Endothelial cell of umbilical vein (primary cell): ENCODE results near the gene NME7. TPM values are rescaled to one million over a fixed set of nuclear protein-coding genes. Genes with fewer than 3 reads are reported as not detected.

Source experiments
- BruUV-seq: library from RNA; stranded (reverse); fragments of 400-500 nt; replicated peaks from 2 replicates; lab custom pipeline; 2021; lab: Mats Ljungman, UMichigan
- CTCF ChIA-PET: fragments of 300-600, 350-600 bp; sonication (Branson Sonifier 250); formaldehyde crosslinking; loops from one replicate; lab custom pipeline; 2021; ENCODE audit warnings: antibody characterized with exemption, inconsistent platforms; lab: Charles Lee
- POLR2A ChIA-PET: fragments of 300-600, 350-600 bp; sonication (Branson Sonifier 250); formaldehyde crosslinking; loops from one replicate; lab custom pipeline; 2021; ENCODE audit warnings: antibody characterized with exemption, inconsistent platforms; lab: Charles Lee
- DNase-seq: peaks from one replicate; pipeline ENCODE4 v3.0.0-alpha.2; 2011; ENCODE audit warnings: low read depth, low spot score
- FAIRE-seq: peaks from 2 replicates; lab custom pipeline; 2011; peaks lifted over from hg19 to GRCh38; lab: Jason Lieb, UNC
- H2AFZ ChIP-seq: 2 replicates; pipeline ENCODE4 v1.6.0; 2012; ENCODE audit warnings: low read depth, low read length, control low read depth, inconsistent platforms
- H3K27ac ChIP-seq: 2 replicates; pipeline ENCODE4 v1.5.1; 2011; ENCODE audit warnings: low read depth, mild to moderate bottlenecking, control low read depth, low read length, moderate library complexity; ENCODE audit not compliant: insufficient read depth
- H3K27me3 ChIP-seq, 2 experiments: 2 replicates each; pipeline versions ENCODE4 v1.6.0 to v1.6.1; 2011; ENCODE audit warnings: low read length in 2 of 2, mixed read lengths in 1 of 2; ENCODE audit not compliant: control insufficient read depth in 2 of 2, insufficient read depth in 2 of 2
- H3K36me3 ChIP-seq, 2 experiments: 2 replicates in 1 of 2; 3 replicates in 1 of 2; pipeline ENCODE4 v1.5.1; 2011; ENCODE audit warnings: low read length in 2 of 2, mild to moderate bottlenecking in 1 of 2, moderate library complexity in 1 of 2; ENCODE audit not compliant: control insufficient read depth in 2 of 2, insufficient read depth in 2 of 2; ENCODE audit errors: extremely low read depth in 1 of 2
- H3K4me1 ChIP-seq: 3 replicates; pipeline ENCODE4 v1.5.1; 2011; ENCODE audit warnings: mild to moderate bottlenecking, low read length; ENCODE audit not compliant: control insufficient read depth, insufficient read depth; ENCODE audit errors: extremely low read depth
- H3K4me2 ChIP-seq: 2 replicates; pipeline ENCODE4 v1.6.1; 2011; ENCODE audit warnings: low read length, control low read depth, mixed read lengths; ENCODE audit not compliant: insufficient read depth
- H3K4me3 ChIP-seq, 3 experiments: fragments of 200-600 bp in 1 of 3; sonication (generic), shearing (Covaris generic) in 1 of 3; replicated peaks in 1 of 3; 2 replicates each; pipeline ENCODE4 v1.5.1; 2011 to 2016; ENCODE audit warnings: control low read depth in 3 of 3, low read length in 3 of 3, mild to moderate bottlenecking in 2 of 3, inconsistent platforms in 1 of 3, low read depth in 1 of 3, moderate library complexity in 1 of 3; ENCODE audit not compliant: insufficient read depth in 1 of 3
- H3K79me2 ChIP-seq: 2 replicates; pipeline ENCODE4 v1.6.0; 2012; ENCODE audit warnings: low read length, inconsistent platforms; ENCODE audit not compliant: control insufficient read depth, insufficient read depth
- H3K9ac ChIP-seq: replicated peaks from 2 replicates; pipeline ENCODE3; 2011; ENCODE audit warnings: low read length, control low read depth; ENCODE audit not compliant: insufficient read depth; ENCODE audit errors: extremely low read depth
- H3K9me1 ChIP-seq: replicated peaks from 3 replicates; pipeline ENCODE4 v1.6.0; 2011; ENCODE audit warnings: mild to moderate bottlenecking, low read length; ENCODE audit not compliant: control insufficient read depth, insufficient read depth; ENCODE audit errors: extremely low read depth
- H3K9me3 ChIP-seq: replicated peaks from 2 replicates; pipeline ENCODE4 v1.5.1; 2012; ENCODE audit warnings: low read length, inconsistent platforms; ENCODE audit not compliant: control insufficient read depth, insufficient read depth
- H4K20me1 ChIP-seq: replicated peaks from 2 replicates; pipeline ENCODE3; 2011; ENCODE audit warnings: mild to moderate bottlenecking, low read length; ENCODE audit not compliant: control insufficient read depth, insufficient read depth; ENCODE audit errors: extremely low read depth
- CTCF ChIP-seq, 2 donors: IDR thresholded peaks; 1 replicate in 1 of 2; 2 replicates in 1 of 2; pipeline ENCODE4 v1.5.1; 2011; ENCODE audit warnings: low read length in 2 of 2, mild to moderate bottlenecking in 2 of 2, moderate library complexity in 2 of 2, control low read depth in 1 of 2, inconsistent platforms in 1 of 2, low read depth in 1 of 2; ENCODE audit not compliant: insufficient read depth in 1 of 2; ENCODE audit errors: extremely low read depth in 1 of 2
- EZH2 ChIP-seq: IDR thresholded peaks from 2 replicates; pipeline ENCODE4 v1.6.1; 2012; ENCODE audit warnings: borderline replicate concordance, low read depth, mild to moderate bottlenecking, moderate library complexity, low read length, inconsistent platforms; ENCODE audit not compliant: severe bottlenecking
- FOS ChIP-seq: IDR thresholded peaks from 2 replicates; pipeline ENCODE4 v1.6.1; 2011; ENCODE audit warnings: mild to moderate bottlenecking, low read length, moderate library complexity, borderline replicate concordance; ENCODE audit not compliant: insufficient read depth
- GATA2 ChIP-seq: IDR thresholded peaks from 2 replicates; pipeline ENCODE4 v1.7.0; 2011; ENCODE audit warnings: low read depth, mild to moderate bottlenecking, moderate library complexity, mixed read lengths, low read length; ENCODE audit not compliant: insufficient read length, insufficient read depth
- JUN ChIP-seq: IDR thresholded peaks from 2 replicates; pipeline ENCODE4 v1.6.1; 2011; ENCODE audit warnings: borderline replicate concordance, low read depth; ENCODE audit not compliant: insufficient read length, insufficient read depth
- MAX ChIP-seq: IDR thresholded peaks from 2 replicates; pipeline ENCODE4 v1.6.1; 2011; ENCODE audit not compliant: insufficient read depth, insufficient read length
- MYC ChIP-seq: IDR thresholded peaks from one replicate; pipeline ENCODE4 v1.6.1; 2011; ENCODE audit warnings: mild to moderate bottlenecking, low read depth, low read length
- POLR2A ChIP-seq: IDR thresholded peaks from 2 replicates; pipeline ENCODE4 v1.6.1; 2012; ENCODE audit warnings: low read depth, mild to moderate bottlenecking, control low read depth, low read length
- POLR2AphosphoS5 ChIP-seq: IDR thresholded peaks from 2 replicates; pipeline ENCODE4 v1.6.1; 2012; ENCODE audit warnings: low read depth, mild to moderate bottlenecking, control low read depth, low read length, moderate library complexity; ENCODE audit not compliant: insufficient read depth
- dilution Hi-C: fragments of 300-500 bp; cut with MboI; formaldehyde crosslinking; loops from one replicate; pipeline ENCODE4 v1.15.0; 2019; ENCODE audit warnings: low sequenced_read_pairs; ENCODE audit not compliant: extremely low pct_ligation_motif_present
- intact Hi-C: fragments of 100-400 bp; cut with micrococcal nuclease; formaldehyde crosslinking; loops from one replicate; pipeline ENCODE4 v1.10.0; 2022
- polyA plus RNA-seq, 4 experiments: library from polyadenylated mRNA; depleted of rRNA in 3 of 4; stranded (reverse) in 3 of 4; unstranded in 1 of 4; fragments of >200 nt; gene quantifications; 2 replicates each; pipeline versions ENCODE4 v1.2.1 to v1.2.3, GENCODE V29; 2011 to 2012; ENCODE audit warnings: missing spikeins in 1 of 4
- total RNA-seq: library from RNA; stranded (reverse); gene quantifications from 2 replicates; pipeline ENCODE4 v1.2.3, GENCODE V29; 2021

NME7 gene
- total and polyA plus RNA-seq, 2 donors (not counting 3 experiments of a cell fraction or from before 2014, with no cell fraction given) = 16.5 to 25.3 TPM

GRCh38 chr1:169118227-169118626, 249.4 kb downstream of the NME7 start:
- intact Hi-C loops = loop anchor here (10.0 kb wide), 2 partner anchors 677 to 893 kb away; partner anchors contain the start of genes METTL18 and SFT2D2
- peaks cover 50% of the 10 kb centered on the region for H3K79me2 ChIP-seq
- no peaks in the 10 kb centered on the region for H3K27me3 ChIP-seq
- no peak for TF ChIP-seq GATA2
- BruUV-seq = no TSS peak
- no peak overlapping the region for H3K27ac ChIP-seq
- DNase-seq (no peak), FAIRE-seq (no peak)
- H3K4me2 ChIP-seq = no peak overlapping the region
- no peaks in the 10 kb centered on the region for H3K9me3 ChIP-seq
- no peak overlapping the region for H3K9ac ChIP-seq
- H3K36me3 ChIP-seq = no peaks in the 10 kb centered on the region
- ChIA-PET CTCF (interaction anchor here (2.2 kb wide), 1 partner anchor 230 kb away, joined by 12 read pairs; no protein-coding TSS in a partner anchor), POLR2A (no interaction called here)
- dilution Hi-C loops = no loop called here
- H4K20me1 ChIP-seq = no peaks in the 10 kb centered on the region
- H3K4me3 ChIP-seq = no peak overlapping the region
- H3K9me1 ChIP-seq = no peaks in the 10 kb centered on the region
- peaks cover 14% of the 10 kb centered on the region for H3K4me1 ChIP-seq
- H2AFZ ChIP-seq = no peak overlapping the region

DNA sequence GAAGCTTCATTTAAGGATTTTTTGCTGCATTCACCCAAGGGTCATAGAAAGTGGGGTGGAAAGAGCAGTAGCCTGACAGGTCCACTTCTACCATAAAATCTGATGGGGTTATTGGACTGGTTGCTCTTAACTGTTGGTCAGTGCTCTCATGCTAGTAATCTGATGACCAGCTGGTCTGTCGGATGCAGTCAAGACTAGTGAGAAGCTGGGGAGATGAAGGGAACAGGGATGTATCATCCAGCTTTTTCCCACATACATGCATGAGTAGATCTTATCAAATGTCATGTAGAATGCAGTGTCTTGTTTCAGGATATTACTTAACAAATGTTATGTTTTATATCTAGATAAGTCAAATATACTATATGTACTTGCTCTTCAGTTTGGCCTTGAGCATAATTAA, 250.0 kb downstream of the NME7 start:
- FAIRE-seq = no peak
- Histone ChIP-seq H3K4me1 (peaks cover 21% of the 10 kb centered on the region), H3K9ac (no peak overlapping the region), H3K4me2 (no peak overlapping the region), H3K9me3 (no peaks in the 10 kb centered on the region), H3K79me2 (peaks cover 47% of the 10 kb centered on the region), H3K36me3 (no peaks in the 10 kb centered on the region), H3K27ac (no peak overlapping the region), H3K9me1 (no peaks in the 10 kb centered on the region), H3K4me3 (no peak overlapping the region), H2AFZ (no peak overlapping the region), H4K20me1 (no peaks in the 10 kb centered on the region), H3K27me3 (no peaks in the 10 kb centered on the region)
- dilution Hi-C loops (no loop called here), intact Hi-C loops (loop anchor here (10.0 kb wide), 2 partner anchors 677 to 893 kb away; partner anchors contain the start of genes METTL18 and SFT2D2)
- no TSS peak for BruUV-seq
- DNase-seq = no peak
- ChIA-PET POLR2A (interaction anchor here (1.3 kb wide), 1 partner anchor 11 kb away, joined by 4 read pairs; the partner anchor contains the start of gene ATP1B1), CTCF (interaction anchor here (0.9 to 2.2 kb wide), 4 partner anchors 9 to 231 kb away, joined by 3 to 12 read pairs (median 4); no protein-coding TSS in a partner anchor)
- TF ChIP-seq MYC (no peak), FOS (no peak), JUN (no peak), POLR2A (no peak), CTCF (IDR thresholded peaks at IDR 0.05; ENCODE audit: extremely low read depth in 1 of 2, insufficient read depth in 1 of 2, low read depth in 1 of 2, low read length in 2 of 2) (no peak), POLR2AphosphoS5 (no peak), EZH2 (no peak), MAX (no peak), GATA2 (no peak)
